Mesothelial cell of epicardium (in vitro differentiated cells): ENCODE measurements around the gene RBM45. TPM values are rescaled to one million over a fixed set of nuclear protein-coding genes. Genes with fewer than 3 reads are reported as not detected.

Experiments used
- DNase-seq, 2 experiments: peaks; one replicate each; pipeline ENCODE4 v3.0.0; 2021; ENCODE audit warnings: low spot score in 2 of 2; ENCODE audit not compliant: unreplicated experiment in 2 of 2
- H3K27ac Mint-ChIP-seq: 2 replicates; pipeline ENCODE4 v1.8.0; 2021; ENCODE audit warnings: mixed read lengths
- H3K27me3 Mint-ChIP-seq: 2 replicates; pipeline ENCODE4 v1.8.0; 2021; ENCODE audit warnings: low read depth, mixed read lengths
- H3K36me3 Mint-ChIP-seq: 2 replicates; pipeline ENCODE4 v1.8.0; 2021; ENCODE audit warnings: mixed read lengths
- H3K4me1 Mint-ChIP-seq: 2 replicates; pipeline ENCODE4 v1.8.0; 2021; ENCODE audit warnings: mixed read lengths
- H3K4me3 Mint-ChIP-seq: 2 replicates; pipeline ENCODE4 v1.8.0; 2021; ENCODE audit warnings: mild to moderate bottlenecking, moderate library complexity, mixed read lengths
- H3K9me3 Mint-ChIP-seq: 2 replicates; pipeline ENCODE4 v1.8.0; 2021; ENCODE audit warnings: mixed read lengths
- CTCF ChIP-seq: fragments of 200-600 bp; sonication (generic); IDR thresholded peaks from one replicate; pipeline ENCODE4 v1.5.0; 2021; ENCODE audit warnings: antibody characterized with exemption; ENCODE audit not compliant: unreplicated experiment
- total RNA-seq: library from RNA; stranded (reverse); gene quantifications from 3 replicates; pipeline ENCODE4 v1.2.1, GENCODE V29; 2021

Gene RBM45
- total RNA-seq, 1 donor from 2014 or later = 12.8 TPM

DNA sequence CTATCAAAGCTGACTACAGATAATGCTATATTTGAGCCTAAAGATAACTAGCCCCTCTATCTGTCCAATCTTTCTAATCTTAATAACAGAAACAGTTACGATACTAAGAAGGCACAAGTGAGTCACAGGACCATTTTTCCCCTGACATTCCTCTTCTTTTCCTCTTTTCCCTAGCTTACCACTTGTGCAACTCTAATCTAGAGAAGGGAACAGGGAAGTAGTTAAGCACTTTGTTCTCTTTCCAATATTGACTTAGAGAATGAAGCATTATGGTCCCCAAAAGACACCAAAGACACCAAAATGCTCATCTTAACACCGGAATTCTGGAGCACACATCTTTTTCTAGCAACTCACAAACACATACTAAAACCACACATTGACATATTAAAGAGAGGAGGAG lies 41.4 kb upstream of the RBM45 start:
- Mint-ChIP-seq H3K27me3 (peaks cover 53% of the 10 kb centered on the region), H3K27ac (no peak overlapping the region), H3K4me3 (peak overlapping the region; percentile 9), H3K4me1 (peaks cover 12% of the 10 kb centered on the region), H3K9me3 (no peaks in the 10 kb centered on the region), H3K36me3 (no peaks in the 10 kb centered on the region)
- no peak for DNase-seq
- no peak for TF ChIP-seq CTCF

GRCh38 chr2:178072000-178072382 lies 40.2 kb upstream of the RBM45 start:
- no peaks in the 10 kb centered on the region for H3K36me3 Mint-ChIP-seq
- H3K4me3 Mint-ChIP-seq = peak overlapping the region; percentile 77
- no peak for DNase-seq
- H3K27me3 Mint-ChIP-seq = peaks cover 53% of the 10 kb centered on the region
- no peak for TF ChIP-seq CTCF
- H3K4me1 Mint-ChIP-seq = peaks cover 12% of the 10 kb centered on the region
- H3K27ac Mint-ChIP-seq = no peak overlapping the region
- H3K9me3 Mint-ChIP-seq = no peaks in the 10 kb centered on the region

- H3K4me1 Mint-ChIP-seq = peaks cover 12% of the 10 kb centered on the region
- DNase-seq = peak; percentile 43 to 71
- TF ChIP-seq CTCF = no peak
- H3K4me3 Mint-ChIP-seq = peak within 1 kb of the TSS; percentile 77
- no peaks in the 10 kb centered on the region for H3K9me3 Mint-ChIP-seq
- H3K27me3 Mint-ChIP-seq = peaks cover 53% of the 10 kb centered on the region
- H3K36me3 Mint-ChIP-seq = no peaks in the 10 kb centered on the region
- H3K27ac Mint-ChIP-seq = no peak within 1 kb of the TSS
These were observed 39.6 kb upstream of the RBM45 start, which contains the start of gene PDE11A for GRCh38 chr2:178072383-178073301. Gene PDE11A, minus strand, starts transcription at chr2:178072777. Its CDS starts 340 bp downstream, at chr2:178072437.

GRCh38 chr2:178074123-178075005 lies 37.9 kb upstream of the RBM45 start:
- Mint-ChIP-seq H3K36me3 (no peaks in the 10 kb centered on the region), H3K4me1 (peaks cover 12% of the 10 kb centered on the region), H3K9me3 (no peaks in the 10 kb centered on the region), H3K27me3 (peaks cover 44% of the 10 kb centered on the region), H3K4me3 (no peak overlapping the region), H3K27ac (no peak overlapping the region)
- no peak for TF ChIP-seq CTCF
- DNase-seq = no peak

DNA sequence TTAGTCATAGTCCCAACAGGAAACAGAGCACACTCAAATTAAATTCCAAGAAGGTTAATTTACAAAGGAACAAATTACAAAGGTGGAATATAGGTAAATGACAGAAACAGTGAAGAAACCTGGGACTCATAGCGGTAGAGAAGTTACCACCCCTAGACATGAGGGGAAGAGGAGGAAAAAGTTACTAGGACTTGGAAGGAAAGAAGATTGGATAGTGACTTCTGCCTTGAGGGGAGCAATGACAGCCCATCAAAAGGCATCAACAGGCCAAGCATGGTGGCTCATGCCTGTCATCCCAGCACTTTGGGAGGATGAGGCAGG lies 37.3 kb upstream of the RBM45 start:
- DNase-seq = no peak
- peaks cover 40% of the 10 kb centered on the region for H3K27me3 Mint-ChIP-seq
- H3K27ac Mint-ChIP-seq = no peak overlapping the region
- H3K36me3 Mint-ChIP-seq = no peaks in the 10 kb centered on the region
- peaks cover 12% of the 10 kb centered on the region for H3K4me1 Mint-ChIP-seq
- no peak overlapping the region for H3K4me3 Mint-ChIP-seq
- no peak for TF ChIP-seq CTCF
- H3K9me3 Mint-ChIP-seq = peaks cover 3% of the 10 kb centered on the region
